CMK (cell line): ENCODE results near the gene CISD3.

Source experiments
- DNase-seq: peaks from one replicate; pipeline ENCODE4 v3.0.0-alpha.2; 2010; ENCODE audit warnings: low read depth

CISD3 gene

GRCh38 chr17:38779965-38780752, 50.0 kb downstream of the CISD3 start:
- no peak for DNase-seq

- DNase-seq: no peak
Measured at GRCh38 chr17:38783227-38783626, 53.1 kb downstream of the CISD3 start.
